Measurements from ENCODE around the gene TMEM94. TPM values are rescaled to one million over a fixed set of nuclear protein-coding genes. Genes with fewer than 3 reads are reported as not detected.

TMEM94 gene
- total and polyA plus RNA-seq, 5 donors: 40.3 to 54.6 (median 49.6) TPM

GRCh38 chr17:75506134-75506533 is 49.7 kb downstream of the TMEM94 start:
- no peaks in the 10 kb centered on the region for H3K27me3 ChIP-seq (ENCODE audit: control insufficient read depth, insufficient read depth)

GRCh38 chr17:75506888-75507287 is 50.5 kb downstream of the TMEM94 start:
- 88% methylated on average over 20 of the region's 20 CpGs for WGBS
- intact Hi-C loops (cut with DNase I): no loop called here
- ATAC-seq: no peak
- Histone ChIP-seq H3K9me3 (ENCODE audit: control insufficient read depth, low read length) (no peaks in the 10 kb centered on the region), H3K27me3 (ENCODE audit: control insufficient read depth, insufficient read depth) (no peaks in the 10 kb centered on the region), H3K4me1 (ENCODE audit: control insufficient read depth, insufficient read depth, low read length) (peaks cover 11% of the 10 kb centered on the region), H3K4me3 (ENCODE audit: low read length) (no peak overlapping the region), H3K27ac (ENCODE audit: low read length) (no peak overlapping the region)
- no peak for DNase-seq

More at GRCh38 chr17:75506134-75506533, 49.7 kb downstream of the TMEM94 start:
- ATAC-seq (no peak), DNase-seq (no peak)
- Histone ChIP-seq H3K4me1 (ENCODE audit: control insufficient read depth, insufficient read depth, low read length) (peaks cover 8% of the 10 kb centered on the region), H3K9me3 (ENCODE audit: control insufficient read depth, low read length) (no peaks in the 10 kb centered on the region), H3K27ac (ENCODE audit: low read length) (no peak overlapping the region), H3K4me3 (ENCODE audit: low read length) (no peak overlapping the region)
- intact Hi-C loops (cut with DNase I): no loop called here
- 87% methylated on average over 21 of the region's 21 CpGs for WGBS

- ATAC-seq (no peak), DNase-seq (peak in 1 of 3 donors; percentile 53)
- 63% methylated on average over 27 of the region's 27 CpGs for WGBS
- no peak overlapping the region for H3K4me3 ChIP-seq (ENCODE audit: low read length)
- no peaks in the 10 kb centered on the region for H3K9me3 ChIP-seq (ENCODE audit: control insufficient read depth, low read length)
- no peaks in the 10 kb centered on the region for H3K27me3 ChIP-seq (ENCODE audit: control insufficient read depth, insufficient read depth)
- intact Hi-C loops (cut with DNase I): no loop called here
- H3K4me1 ChIP-seq (ENCODE audit: control insufficient read depth, insufficient read depth, low read length): peaks cover 13% of the 10 kb centered on the region
- peak overlapping the region; percentile 65 for H3K27ac ChIP-seq (ENCODE audit: low read length)
Measured at GRCh38 chr17:75507733-75508719, 51.6 kb downstream of the TMEM94 start.

- DNase-seq (peak in 1 of 3 donors; percentile 66), ATAC-seq (peak; percentile 1 to 26)
- Histone ChIP-seq H3K9me3 (ENCODE audit: control insufficient read depth, low read length) (no peaks in the 10 kb centered on the region), H3K4me1 (ENCODE audit: control insufficient read depth, insufficient read depth, low read length) (peaks cover 13% of the 10 kb centered on the region), H3K27me3 (ENCODE audit: control insufficient read depth, insufficient read depth) (no peaks in the 10 kb centered on the region), H3K4me3 (ENCODE audit: low read length) (no peak overlapping the region), H3K27ac (ENCODE audit: low read length) (peak overlapping the region; percentile 65)
- 40% methylated on average over 5 of the region's 5 CpGs for WGBS
- intact Hi-C loops (cut with DNase I): no loop called here
Measured at GRCh38 chr17:75508931-75509361, 52.5 kb downstream of the TMEM94 start.

- H3K9me3 ChIP-seq (ENCODE audit: control insufficient read depth, low read length): no peaks in the 10 kb centered on the region
- H3K27ac ChIP-seq (ENCODE audit: low read length): peak overlapping the region; percentile 75
- H3K27me3 ChIP-seq (ENCODE audit: control insufficient read depth, insufficient read depth): no peaks in the 10 kb centered on the region
- 62% methylated on average over 19 of the region's 19 CpGs for WGBS
- intact Hi-C loops (cut with DNase I): loop anchor here in 2 of 4 donors (5.0 kb wide), 2 partner anchors 77 to 78 kb away; partner anchors contain the start of gene MYO15B (in 1 of the 2)
- peak; percentile 62 to 77 for ATAC-seq
- H3K4me3 ChIP-seq (ENCODE audit: low read length): no peak overlapping the region
- DNase-seq: peak; percentile 84 to 89 (median 89)
- H3K4me1 ChIP-seq (ENCODE audit: control insufficient read depth, insufficient read depth, low read length): peaks cover 13% of the 10 kb centered on the region
Measured at GRCh38 chr17:75509528-75510258, 53.3 kb downstream of the TMEM94 start.

- intact Hi-C loops (cut with DNase I): loop anchor here in 2 of 4 donors (5.0 kb wide), 2 partner anchors 76 to 79 kb away; partner anchors contain the start of gene MYO15B (in 1 of the 2)
- ATAC-seq: no peak
- no peak overlapping the region for H3K4me3 ChIP-seq (ENCODE audit: low read length)
Measured at GRCh38 chr17:75511270-75511609, 54.8 kb downstream of the TMEM94 start.

GRCh38 chr17:75511610-75512575 is 55.5 kb downstream of the TMEM94 start:
- peak in 1 of 2 donors; percentile 1 for ATAC-seq
- Histone ChIP-seq H3K9me3 (ENCODE audit: control insufficient read depth, low read length) (no peaks in the 10 kb centered on the region), H3K4me3 (ENCODE audit: low read length) (no peak overlapping the region), H3K4me1 (ENCODE audit: control insufficient read depth, insufficient read depth, low read length) (peaks cover 13% of the 10 kb centered on the region), H3K27ac (ENCODE audit: low read length) (peak overlapping the region; percentile 58), H3K27me3 (ENCODE audit: control insufficient read depth, insufficient read depth) (no peaks in the 10 kb centered on the region)
- peak; percentile 80 to 83 (median 83) for DNase-seq
- 40% methylated on average over 13 of the region's 13 CpGs for WGBS
- intact Hi-C loops (cut with DNase I): loop anchor here in 2 of 4 donors (5.0 kb wide), 2 partner anchors 75 to 80 kb away; partner anchors contain the start of gene MYO15B (in 1 of the 2)

More at GRCh38 chr17:75511270-75511609, 54.8 kb downstream of the TMEM94 start:
- WGBS: 76% methylated on average over 4 of the region's 4 CpGs
- DNase-seq: no peak
- Histone ChIP-seq H3K9me3 (ENCODE audit: control insufficient read depth, low read length) (no peaks in the 10 kb centered on the region), H3K27ac (ENCODE audit: low read length) (peak overlapping the region; percentile 58), H3K27me3 (ENCODE audit: control insufficient read depth, insufficient read depth) (no peaks in the 10 kb centered on the region), H3K4me1 (ENCODE audit: control insufficient read depth, insufficient read depth, low read length) (peaks cover 13% of the 10 kb centered on the region)

- Histone ChIP-seq H3K4me3 (ENCODE audit: low read length) (peak overlapping the region; percentile 73), H3K4me1 (ENCODE audit: control insufficient read depth, insufficient read depth, low read length) (peaks cover 17% of the 10 kb centered on the region), H3K9me3 (ENCODE audit: control insufficient read depth, low read length) (no peaks in the 10 kb centered on the region), H3K27me3 (ENCODE audit: control insufficient read depth, insufficient read depth) (no peaks in the 10 kb centered on the region), H3K27ac (ENCODE audit: low read length) (peak overlapping the region; percentile 76)
- intact Hi-C loops (cut with DNase I): loop anchor here in 2 of 4 donors (5.0 kb wide), 2 partner anchors 74 to 81 kb away; partner anchors contain the start of gene MYO15B (in 1 of the 2)
- WGBS: 45% methylated on average over 10 of the region's 10 CpGs
- no peak for ATAC-seq
- DNase-seq: peak in 1 of 3 donors; percentile 18
Measured at GRCh38 chr17:75512926-75513640, 56.6 kb downstream of the TMEM94 start.

GRCh38 chr17:75513641-75514000 is 57.2 kb downstream of the TMEM94 start:
- no peaks in the 10 kb centered on the region for H3K9me3 ChIP-seq (ENCODE audit: control insufficient read depth, low read length)
- H3K4me1 ChIP-seq (ENCODE audit: control insufficient read depth, insufficient read depth, low read length): peaks cover 15% of the 10 kb centered on the region
- 63% methylated on average over 17 of the region's 17 CpGs for WGBS
- H3K4me3 ChIP-seq (ENCODE audit: low read length): peak overlapping the region; percentile 73
- intact Hi-C loops (cut with DNase I): loop anchor here in 2 of 4 donors (5.0 kb wide), 2 partner anchors 74 to 81 kb away; partner anchors contain the start of gene MYO15B (in 1 of the 2)
- H3K27me3 ChIP-seq (ENCODE audit: control insufficient read depth, insufficient read depth): no peaks in the 10 kb centered on the region
- DNase-seq (peak in 1 of 3 donors; percentile 51), ATAC-seq (no peak)
- H3K27ac ChIP-seq (ENCODE audit: low read length): peak overlapping the region; percentile 76

Measured in right cardiac atrium (tissue), 5 donors.